HEK293 (cell line): ENCODE measurements around the gene ADGRB3.

Experiments
- CTCF ChIA-PET: fragments of 350-600 bp; formaldehyde crosslinking; extraction: SDS; loops from one replicate; lab custom pipeline; 2021; ENCODE audit warnings: antibody characterized with exemption; lab: Yijun Ruan, JAX
- POLR2A ChIA-PET: fragments of 300-600 bp; formaldehyde crosslinking; extraction: SDS; loops from one replicate; lab custom pipeline; 2020; ENCODE audit warnings: antibody characterized with exemption, inconsistent platforms; lab: Yijun Ruan, JAX
- H3K27ac ChIP-seq: fragments of 200-500 bp; sonication (Bioruptor generic); 2 replicates; pipeline ENCODE4 v1.5.1; 2014; ENCODE audit warnings: low read depth, low read length, control low read depth, inconsistent platforms; ENCODE audit errors: extremely low read depth
- H3K36me3 ChIP-seq, 2 experiments: fragments of 200-500 bp in 1 of 2; sonication (Bioruptor generic) in 1 of 2; 1 replicate in 1 of 2; 2 replicates in 1 of 2; pipeline ENCODE4 v1.5.1; 2014 to 2017; ENCODE audit warnings: inconsistent platforms in 2 of 2, low read length in 2 of 2; ENCODE audit not compliant: control insufficient read depth in 2 of 2, insufficient read depth in 1 of 2
- H3K4me1 ChIP-seq: fragments of 200-500 bp; sonication (Bioruptor generic); 2 replicates; pipeline ENCODE4 v1.5.1; 2014; ENCODE audit warnings: mild to moderate bottlenecking, low read length, inconsistent platforms; ENCODE audit not compliant: control insufficient read depth, insufficient read depth
- H3K4me3 ChIP-seq: 2 replicates; pipeline ENCODE4 v1.5.1; 2011; ENCODE audit warnings: low read depth, mild to moderate bottlenecking, control low read depth, low read length, moderate library complexity
- H3K9me3 ChIP-seq: fragments of 200-500 bp; sonication (Bioruptor generic); 2 replicates; pipeline ENCODE4 v1.5.1; 2014; ENCODE audit warnings: low read depth, low read length, inconsistent platforms; ENCODE audit not compliant: control insufficient read depth, insufficient read depth
- ELK4 ChIP-seq: IDR thresholded peaks from 2 replicates; pipeline ENCODE4 v1.6.1; 2011; ENCODE audit warnings: mild to moderate bottlenecking, low read depth, low read length, borderline replicate concordance
- MEIS1 ChIP-seq: sonication (generic); formaldehyde crosslinking; IDR thresholded peaks from 2 replicates; pipeline ENCODE4 v1.8.1; 2022; ENCODE audit warnings: missing genetic modification reagents, mild to moderate bottlenecking, borderline replicate concordance
- SALL2 ChIP-seq: fragments of 450-650 bp; formaldehyde crosslinking; IDR thresholded peaks from 2 replicates; pipeline ENCODE4 v1.5.0; 2017; ENCODE audit warnings: missing biosample characterization, mild to moderate bottlenecking, missing genetic modification characterization, borderline replicate concordance
- YY1 ChIP-seq: fragments of 450-650 bp; formaldehyde crosslinking; IDR thresholded peaks from 2 replicates; pipeline ENCODE4 v1.5.1; 2018; ENCODE audit warnings: missing biosample characterization, missing genetic modification characterization
- ZFP3 ChIP-seq: fragments of 450-650 bp; formaldehyde crosslinking; IDR thresholded peaks from 2 replicates; pipeline ENCODE4 v1.5.1; 2016; ENCODE audit warnings: low read depth, missing biosample characterization, missing genetic modification characterization
- ZNF155 ChIP-seq: fragments of 450-650 bp; formaldehyde crosslinking; IDR thresholded peaks from 2 replicates; pipeline ENCODE4 v1.5.1; 2016; ENCODE audit warnings: missing biosample characterization, missing genetic modification characterization
- ZNF274 ChIP-seq, 2 experiments: fragments of 200-500 bp in 1 of 2; fragments of 450-650 bp in 1 of 2; sonication (Bioruptor generic) in 1 of 2; formaldehyde crosslinking in 1 of 2; IDR thresholded peaks; 2 replicates each; pipeline versions ENCODE4 v1.5.1 to v1.6.1; 2014 to 2016; ENCODE audit warnings: borderline replicate concordance in 1 of 2, inconsistent platforms in 1 of 2, low read length in 1 of 2, missing biosample characterization in 1 of 2, missing genetic modification characterization in 1 of 2
- ZNF354C ChIP-seq: fragments of 450-650 bp; formaldehyde crosslinking; IDR thresholded peaks from 2 replicates; pipeline ENCODE4 v1.5.1; 2016; ENCODE audit warnings: missing biosample characterization, missing genetic modification characterization, low read depth, borderline replicate concordance
- ZNF423 ChIP-seq: fragments of 450-650 bp; formaldehyde crosslinking; IDR thresholded peaks from 2 replicates; pipeline ENCODE4 v1.5.1; 2016; ENCODE audit warnings: missing biosample characterization, missing genetic modification characterization
- ZNF544 ChIP-seq: fragments of 450-650 bp; formaldehyde crosslinking; IDR thresholded peaks from 2 replicates; pipeline ENCODE4 v1.5.0; 2017; ENCODE audit warnings: missing biosample characterization, missing genetic modification characterization
- ZNF561 ChIP-seq: fragments of 450-650 bp; IDR thresholded peaks from 2 replicates; pipeline ENCODE4 v1.5.1; 2018; ENCODE audit warnings: missing biosample characterization, missing genetic modification characterization, borderline replicate concordance
- ZNF639 ChIP-seq: fragments of 450-650 bp; formaldehyde crosslinking; IDR thresholded peaks from 2 replicates; pipeline ENCODE4 v1.5.1; 2016; ENCODE audit warnings: missing biosample characterization, missing genetic modification characterization
- ZNF664 ChIP-seq: fragments of 450-650 bp; formaldehyde crosslinking; IDR thresholded peaks from 2 replicates; pipeline ENCODE4 v1.5.1; 2016; ENCODE audit warnings: missing biosample characterization, missing genetic modification characterization
- ZNF670 ChIP-seq: fragments of 450-650 bp; formaldehyde crosslinking; IDR thresholded peaks from 2 replicates; pipeline ENCODE4 v1.5.1; 2016; ENCODE audit warnings: missing biosample characterization, missing genetic modification characterization, low read depth
- ZNF768 ChIP-seq: fragments of 450-650 bp; formaldehyde crosslinking; IDR thresholded peaks from 2 replicates; pipeline ENCODE4 v1.5.1; 2018; ENCODE audit warnings: missing biosample characterization, mild to moderate bottlenecking, missing genetic modification characterization
- ZSCAN16 ChIP-seq: fragments of 450-650 bp; formaldehyde crosslinking; IDR thresholded peaks from 2 replicates; pipeline ENCODE4 v1.5.1; 2016; ENCODE audit warnings: missing biosample characterization, missing genetic modification characterization
- TF ChIP-seq, protein P1 (sequence below): sonication (generic); formaldehyde crosslinking; IDR thresholded peaks from 2 replicates; pipeline ENCODE4 v1.8.1; 2022; ENCODE audit warnings: mild to moderate bottlenecking, moderate library complexity, missing genetic modification reagents
- TF ChIP-seq, protein P2 (sequence below): fragments of 450-650 bp; formaldehyde crosslinking; IDR thresholded peaks from 2 replicates; pipeline ENCODE4 v1.5.1; 2016; ENCODE audit warnings: missing biosample characterization, missing genetic modification characterization

Gene ADGRB3

GRCh38 chr6:68691120-68691519 is 56.0 kb downstream of the ADGRB3 start:
- Histone ChIP-seq H3K27ac (no peak overlapping the region), H3K36me3 (no peaks in the 10 kb centered on the region), H3K4me3 (no peak overlapping the region), H3K4me1 (no peaks in the 10 kb centered on the region), H3K9me3 (no peaks in the 10 kb centered on the region)
- ChIA-PET POLR2A (no interaction called here), CTCF (no interaction called here)
- TF ChIP-seq ZNF664 (tag by site-specific recombination) (no peak), ZNF423 (tag by site-specific recombination) (no peak), MEIS1 (CRISPR knock-in tag) (no peak), ZNF155 (tag by site-specific recombination) (no peak), ZNF639 (tag by site-specific recombination) (no peak)
- TF ChIP-seq, protein P1, sequence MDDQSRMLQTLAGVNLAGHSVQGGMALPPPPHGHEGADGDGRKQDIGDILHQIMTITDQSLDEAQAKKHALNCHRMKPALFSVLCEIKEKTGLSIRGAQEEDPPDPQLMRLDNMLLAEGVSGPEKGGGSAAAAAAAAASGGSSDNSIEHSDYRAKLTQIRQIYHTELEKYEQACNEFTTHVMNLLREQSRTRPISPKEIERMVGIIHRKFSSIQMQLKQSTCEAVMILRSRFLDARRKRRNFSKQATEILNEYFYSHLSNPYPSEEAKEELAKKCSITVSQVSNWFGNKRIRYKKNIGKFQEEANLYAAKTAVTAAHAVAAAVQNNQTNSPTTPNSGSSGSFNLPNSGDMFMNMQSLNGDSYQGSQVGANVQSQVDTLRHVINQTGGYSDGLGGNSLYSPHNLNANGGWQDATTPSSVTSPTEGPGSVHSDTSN = no peak

- CTCF ChIA-PET = no interaction called here
- no peak for TF ChIP-seq SALL2 (tag by site-specific recombination)
- no peak for TF ChIP-seq ELK4
- TF ChIP-seq ZNF670 (tag by site-specific recombination) = no peak
- TF ChIP-seq, protein P2, sequence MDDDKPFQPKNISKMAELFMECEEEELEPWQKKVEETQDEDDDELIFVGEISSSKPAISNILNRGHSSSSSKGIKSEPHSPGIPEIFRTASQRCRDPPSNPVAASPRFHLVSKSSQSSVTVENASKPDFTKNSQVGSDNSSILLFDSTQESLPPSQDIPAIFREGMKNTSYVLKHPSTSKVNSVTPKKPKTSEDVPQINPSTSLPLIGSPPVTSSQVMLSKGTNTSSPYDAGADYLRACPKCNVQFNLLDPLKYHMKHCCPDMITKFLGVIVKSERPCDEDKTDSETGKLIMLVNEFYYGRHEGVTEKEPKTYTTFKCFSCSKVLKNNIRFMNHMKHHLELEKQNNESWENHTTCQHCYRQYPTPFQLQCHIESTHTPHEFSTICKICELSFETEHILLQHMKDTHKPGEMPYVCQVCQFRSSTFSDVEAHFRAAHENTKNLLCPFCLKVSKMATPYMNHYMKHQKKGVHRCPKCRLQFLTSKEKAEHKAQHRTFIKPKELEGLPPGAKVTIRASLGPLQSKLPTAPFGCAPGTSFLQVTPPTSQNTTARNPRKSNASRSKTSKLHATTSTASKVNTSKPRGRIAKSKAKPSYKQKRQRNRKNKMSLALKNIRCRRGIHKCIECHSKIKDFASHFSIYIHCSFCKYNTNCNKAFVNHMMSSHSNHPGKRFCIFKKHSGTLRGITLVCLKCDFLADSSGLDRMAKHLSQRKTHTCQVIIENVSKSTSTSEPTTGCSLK (tag by site-specific recombination) = no peak
- no peak for TF ChIP-seq ZNF274 (IDR thresholded peaks at IDR 0.05; ENCODE audit: low read length)
- no peak for TF ChIP-seq ZNF274 (tag by site-specific recombination; IDR thresholded peaks at IDR 0.05; ENCODE audit: borderline replicate concordance)
- TF ChIP-seq ZNF768 (tag by site-specific recombination) = no peak
- no peak for TF ChIP-seq YY1
- no peak for TF ChIP-seq ZNF561 (tag by site-specific recombination)
- TF ChIP-seq ZNF354C = no peak
- no peak for TF ChIP-seq ZFP3
- no peak for TF ChIP-seq ZNF544 (tag by site-specific recombination)
- no peak for TF ChIP-seq ZSCAN16
- H3K9me3 ChIP-seq = no peaks in the 10 kb centered on the region
- no peaks in the 10 kb centered on the region for H3K36me3 ChIP-seq
- POLR2A ChIA-PET = no interaction called here
- H3K27ac ChIP-seq = no peak overlapping the region
- H3K4me3 ChIP-seq = no peak overlapping the region
- H3K4me1 ChIP-seq = no peaks in the 10 kb centered on the region
Observed at GRCh38 chr6:68693271-68693670, 58.2 kb downstream of the ADGRB3 start.
